ENCODE data around the gene RPL35.

GRCh38 chr9:124880501-124880900 lies 18.7 kb upstream of the RPL35 start:
- TF ChIP-seq CTCF (IDR thresholded peaks at IDR 0.05; ENCODE audit: control extremely low read depth in 1 of 3, insufficient read depth in 1 of 3, low read depth in 1 of 3, low read length in 3 of 3) (no peak), EZH2 (IDR thresholded peaks at IDR 0.05; ENCODE audit: low read depth, low read length, severe bottlenecking) (no peak), BCL11A (IDR thresholded peaks at IDR 0.05; ENCODE audit: low read depth in 2 of 2, low read length in 2 of 2) (no peak), POLR2A (IDR thresholded peaks at IDR 0.05; ENCODE audit: control extremely low read depth in 1 of 2, low read depth in 2 of 2, low read length in 2 of 2) (no peak), PHF8 (conservative IDR thresholded peaks at IDR 0.05; ENCODE audit: low read depth, low read length) (no peak), GABPA (IDR thresholded peaks at IDR 0.05; ENCODE audit: borderline replicate concordance, insufficient read depth, low read length) (0 out of 2 replicates have a peak, but pooled peaks have one; percentile 7), MAX (IDR thresholded peaks at IDR 0.05) (no peak)
